GM10248 (cell line): ENCODE measurements around the gene GABRP.

Experiments
- CTCF ChIA-PET: fragments of 300-600 bp; sonication (Branson Sonifier 250); formaldehyde crosslinking; extraction: SDS; loops from one replicate; lab custom pipeline; 2021; ENCODE audit warnings: antibody characterized with exemption; lab: Yijun Ruan, JAX
- POLR2A ChIA-PET: fragments of 350-650 bp; sonication (Branson Sonifier 250); formaldehyde crosslinking; extraction: SDS; loops from one replicate; lab custom pipeline; 2020; ENCODE audit warnings: antibody characterized with exemption; lab: Yijun Ruan, JAX
- DNase-seq: peaks from one replicate; pipeline ENCODE4 v3.0.0; 2012; ENCODE audit errors: extremely low spot score
- TF ChIP-seq, protein P1 (sequence below): IDR thresholded peaks from 2 replicates; pipeline ENCODE4 v1.5.1; 2012; ENCODE audit warnings: mild to moderate bottlenecking, low read depth; ENCODE audit errors: extremely low read depth, missing control alignments, control extremely low read depth

Gene GABRP, protein sequence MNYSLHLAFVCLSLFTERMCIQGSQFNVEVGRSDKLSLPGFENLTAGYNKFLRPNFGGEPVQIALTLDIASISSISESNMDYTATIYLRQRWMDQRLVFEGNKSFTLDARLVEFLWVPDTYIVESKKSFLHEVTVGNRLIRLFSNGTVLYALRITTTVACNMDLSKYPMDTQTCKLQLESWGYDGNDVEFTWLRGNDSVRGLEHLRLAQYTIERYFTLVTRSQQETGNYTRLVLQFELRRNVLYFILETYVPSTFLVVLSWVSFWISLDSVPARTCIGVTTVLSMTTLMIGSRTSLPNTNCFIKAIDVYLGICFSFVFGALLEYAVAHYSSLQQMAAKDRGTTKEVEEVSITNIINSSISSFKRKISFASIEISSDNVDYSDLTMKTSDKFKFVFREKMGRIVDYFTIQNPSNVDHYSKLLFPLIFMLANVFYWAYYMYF

DNA sequence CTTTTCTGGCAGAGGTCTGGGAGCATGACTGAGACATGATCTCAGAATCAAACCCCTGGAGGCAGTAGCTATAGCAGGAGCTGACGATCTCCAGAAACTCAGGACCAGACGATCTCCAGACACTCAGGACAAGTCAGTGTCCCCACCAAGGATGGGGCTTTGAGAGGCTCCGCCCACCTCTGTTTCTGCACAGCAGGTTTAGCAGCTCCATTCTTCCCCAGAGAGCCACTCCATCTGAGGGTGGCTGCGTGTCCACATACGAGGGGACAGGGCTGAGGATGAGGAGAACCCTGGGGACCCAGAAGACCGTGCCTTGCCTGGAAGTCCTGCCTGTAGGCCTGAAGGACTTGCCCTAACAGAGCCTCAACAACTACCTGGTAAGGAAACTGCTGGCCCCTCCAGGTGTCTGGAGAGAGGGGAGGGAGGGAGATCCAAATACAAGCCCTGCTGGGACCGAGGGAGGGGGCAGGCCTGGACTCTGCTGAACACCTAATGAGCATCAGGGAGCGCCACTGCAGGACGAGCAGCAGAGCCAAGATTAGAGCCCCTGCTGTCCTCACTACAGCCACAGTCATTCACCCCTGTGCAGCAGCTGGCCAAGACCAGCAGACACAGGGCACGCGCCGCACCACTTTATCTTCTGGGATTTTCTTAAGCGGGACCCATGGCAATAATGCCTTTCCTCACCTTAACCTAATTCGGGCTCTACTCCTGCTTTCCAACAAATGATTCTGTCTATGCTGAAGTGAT lies at the start of gene GABRP:
Gene GABRP (plus strand): TSS at position 228 of the 750 bp plus-strand sequence. CDS start 4,891 bp downstream, outside the sequence.
- ChIA-PET POLR2A (no interaction called here), CTCF (interaction anchor here (0.8 to 2.2 kb wide), 2 partner anchors 8 to 14 kb away, joined by 3 to 7 read pairs; no protein-coding TSS in a partner anchor)
- TF ChIP-seq, protein P1, sequence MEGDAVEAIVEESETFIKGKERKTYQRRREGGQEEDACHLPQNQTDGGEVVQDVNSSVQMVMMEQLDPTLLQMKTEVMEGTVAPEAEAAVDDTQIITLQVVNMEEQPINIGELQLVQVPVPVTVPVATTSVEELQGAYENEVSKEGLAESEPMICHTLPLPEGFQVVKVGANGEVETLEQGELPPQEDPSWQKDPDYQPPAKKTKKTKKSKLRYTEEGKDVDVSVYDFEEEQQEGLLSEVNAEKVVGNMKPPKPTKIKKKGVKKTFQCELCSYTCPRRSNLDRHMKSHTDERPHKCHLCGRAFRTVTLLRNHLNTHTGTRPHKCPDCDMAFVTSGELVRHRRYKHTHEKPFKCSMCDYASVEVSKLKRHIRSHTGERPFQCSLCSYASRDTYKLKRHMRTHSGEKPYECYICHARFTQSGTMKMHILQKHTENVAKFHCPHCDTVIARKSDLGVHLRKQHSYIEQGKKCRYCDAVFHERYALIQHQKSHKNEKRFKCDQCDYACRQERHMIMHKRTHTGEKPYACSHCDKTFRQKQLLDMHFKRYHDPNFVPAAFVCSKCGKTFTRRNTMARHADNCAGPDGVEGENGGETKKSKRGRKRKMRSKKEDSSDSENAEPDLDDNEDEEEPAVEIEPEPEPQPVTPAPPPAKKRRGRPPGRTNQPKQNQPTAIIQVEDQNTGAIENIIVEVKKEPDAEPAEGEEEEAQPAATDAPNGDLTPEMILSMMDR: no peak
- DNase-seq: no peak

DNA sequence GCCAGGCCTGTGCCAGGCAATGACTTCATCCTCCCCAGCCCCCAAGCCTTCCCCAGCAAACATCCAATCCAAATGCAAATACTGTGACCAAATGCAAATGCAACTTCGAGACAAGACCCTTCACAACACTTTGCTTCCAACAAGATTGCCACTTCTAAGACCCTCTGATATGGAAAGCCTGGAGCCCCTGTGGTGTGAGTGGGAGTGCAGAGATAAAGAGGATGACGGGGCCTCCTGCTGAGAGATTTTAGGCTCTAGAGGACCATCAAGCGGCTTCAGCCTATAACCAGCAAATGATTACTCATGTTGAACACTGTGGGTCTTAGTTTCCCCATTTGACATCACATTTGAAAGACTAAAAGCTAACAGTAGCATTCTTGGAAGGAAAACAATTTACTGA lies 46.6 kb upstream of the GABRP start:
- no peak for DNase-seq
- TF ChIP-seq, protein P1: no peak
- ChIA-PET CTCF (no interaction called here), POLR2A (no interaction called here)

DNA sequence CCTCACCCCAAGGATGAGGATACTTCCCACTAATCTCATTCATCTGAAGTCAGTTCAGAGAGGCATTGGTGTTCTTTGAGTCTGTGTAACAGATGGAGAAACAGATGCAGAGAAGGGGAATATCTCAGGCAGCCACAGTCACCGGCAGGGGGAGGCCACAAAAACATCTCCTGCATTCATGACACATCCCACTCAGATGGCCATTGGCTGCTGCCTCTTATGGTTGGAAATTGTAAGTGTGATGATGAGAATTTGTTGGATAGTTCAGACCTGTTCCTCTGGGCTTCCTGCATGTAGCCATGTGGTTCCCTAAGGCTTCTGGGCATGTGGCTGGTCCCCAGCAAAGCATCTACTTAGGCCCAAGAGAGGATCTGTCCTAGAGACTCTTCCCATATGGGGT lies 45.9 kb upstream of the GABRP start:
- no peak for DNase-seq
- CTCF ChIA-PET: no interaction called here
- TF ChIP-seq, protein P1: no peak
- POLR2A ChIA-PET: no interaction called here

DNA sequence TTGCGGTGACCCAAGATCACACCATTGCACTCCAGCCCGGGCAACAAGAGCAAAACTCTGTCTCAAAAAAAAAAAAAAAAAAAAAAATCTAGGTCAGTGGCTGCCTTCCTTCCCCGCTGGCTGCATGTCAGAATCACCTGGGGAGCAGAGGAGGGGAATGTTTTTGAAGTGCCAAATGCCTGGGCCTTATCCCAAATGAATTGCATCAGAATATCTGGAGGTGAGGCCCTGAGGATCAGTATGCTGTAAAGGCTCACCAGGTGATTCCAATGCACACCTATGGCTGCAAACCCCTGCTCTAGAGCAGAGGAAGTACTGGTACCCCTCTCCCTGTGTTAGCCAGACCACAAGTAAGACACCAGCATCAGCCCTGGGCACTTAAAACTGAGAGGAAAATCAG lies 44.7 kb upstream of the GABRP start:
- DNase-seq: no peak
- TF ChIP-seq, protein P1: no peak
- ChIA-PET POLR2A (no interaction called here), CTCF (no interaction called here)

DNA sequence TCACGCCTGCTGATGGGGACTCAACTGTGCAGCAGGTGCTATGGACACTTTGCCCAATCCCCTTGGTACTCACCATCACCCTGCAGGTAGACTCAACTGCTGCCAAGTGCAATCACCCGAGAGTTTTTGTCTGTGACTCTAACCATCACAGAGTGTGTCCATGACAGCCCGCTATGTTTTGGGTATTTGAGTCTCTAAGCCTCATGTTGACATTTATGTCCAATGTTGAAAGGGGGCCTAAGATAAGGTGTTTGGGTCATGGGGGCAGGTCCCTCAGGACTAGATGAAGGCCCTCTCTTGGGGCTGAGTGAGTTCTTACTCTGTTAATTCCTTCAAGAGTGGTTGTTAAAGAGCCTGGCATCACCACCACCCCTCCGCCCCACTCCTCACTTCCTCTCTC lies 44.1 kb upstream of the GABRP start:
- TF ChIP-seq, protein P1: no peak
- POLR2A ChIA-PET: no interaction called here
- no peak for DNase-seq
- CTCF ChIA-PET: interaction anchor here (1.3 kb wide), 1 partner anchor 27 kb away, joined by 3 read pairs; no protein-coding TSS in a partner anchor

DNA sequence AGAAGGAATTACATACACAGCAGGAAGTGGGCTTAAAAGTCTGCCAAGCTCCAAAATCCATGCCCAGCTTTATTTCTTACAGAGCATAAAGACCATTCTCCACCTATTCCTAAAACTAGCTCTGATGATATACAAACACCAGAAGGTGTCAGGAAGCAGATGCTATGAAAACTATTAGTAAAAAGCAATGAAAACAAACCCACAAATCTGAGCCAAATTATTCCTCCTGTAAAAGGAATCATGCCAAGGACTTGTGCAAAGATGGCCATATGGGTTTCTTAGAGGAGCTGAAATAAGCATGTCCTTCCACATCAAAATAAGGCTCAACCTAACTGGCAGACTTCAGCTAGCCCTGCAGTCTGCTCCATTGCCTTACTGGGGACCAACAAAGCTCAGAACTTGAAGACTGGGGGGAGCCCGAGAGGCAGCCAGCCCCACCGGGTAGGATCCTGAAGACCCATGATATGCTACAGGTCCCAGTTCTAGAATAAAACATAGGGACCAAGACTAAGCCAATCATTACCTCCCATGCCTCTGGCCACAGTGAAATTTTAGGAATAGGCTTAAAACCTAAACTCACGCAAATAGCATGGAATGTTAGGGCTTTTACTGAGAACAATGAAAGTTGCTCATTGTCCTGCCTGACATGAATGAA lies 42.8 kb upstream of the GABRP start:
- TF ChIP-seq, protein P1: no peak
- ChIA-PET CTCF (interaction anchor here (1.3 kb wide), 1 partner anchor 28 kb away, joined by 3 read pairs; no protein-coding TSS in a partner anchor), POLR2A (interaction anchor here (0.6 kb wide), 1 partner anchor 118 kb away, joined by 3 read pairs; no protein-coding TSS in a partner anchor)
- no peak for DNase-seq
